ENCODE measurements around the gene TOP2B. TPM values are rescaled to one million over a fixed set of nuclear protein-coding genes. Genes with fewer than 3 reads are reported as not detected.

TOP2B gene
- polyA plus RNA-seq, 1 of the 3 experiments (the other 2 are of a cell fraction) = 20.4 TPM

DNA sequence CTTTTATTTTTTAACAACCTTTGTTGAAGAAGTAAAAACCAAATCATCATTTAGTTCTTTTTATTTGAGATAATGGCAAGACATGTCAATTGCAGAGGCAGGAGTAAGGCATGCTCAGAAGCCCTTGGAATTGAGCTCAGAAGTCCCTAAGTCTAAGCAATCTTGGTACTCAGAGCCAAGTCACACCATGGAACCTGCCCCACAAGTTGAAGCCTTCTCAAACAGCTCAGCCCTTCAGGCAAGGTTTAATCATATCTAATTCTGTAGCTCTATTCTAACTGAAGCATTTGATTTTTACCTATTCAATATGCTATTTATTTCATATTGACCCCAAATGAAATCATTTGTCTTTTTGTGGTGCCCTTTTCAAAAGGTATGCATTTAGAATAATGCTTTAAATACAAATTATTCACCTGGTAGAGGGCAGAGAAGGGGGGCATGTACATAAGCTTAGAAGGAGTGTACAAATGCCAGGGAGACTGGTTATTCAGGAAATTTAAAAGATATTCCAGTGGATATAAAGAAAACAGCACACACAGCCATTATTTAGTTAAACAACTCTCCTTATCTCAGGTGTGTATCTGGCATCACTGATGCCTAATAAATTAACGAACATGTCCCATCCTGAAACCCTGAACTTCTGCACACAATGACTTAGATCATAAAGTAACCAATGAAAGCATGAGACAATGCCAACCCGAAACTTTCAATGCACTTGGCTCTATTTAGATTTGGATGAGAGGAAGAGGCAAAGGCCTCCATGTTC is 26.2 kb upstream of the TOP2B start:
- no peak for DNase-seq
- H4K20me1 ChIP-seq (ENCODE audit: insufficient read depth) = no peaks in the 10 kb centered on the region

DNA sequence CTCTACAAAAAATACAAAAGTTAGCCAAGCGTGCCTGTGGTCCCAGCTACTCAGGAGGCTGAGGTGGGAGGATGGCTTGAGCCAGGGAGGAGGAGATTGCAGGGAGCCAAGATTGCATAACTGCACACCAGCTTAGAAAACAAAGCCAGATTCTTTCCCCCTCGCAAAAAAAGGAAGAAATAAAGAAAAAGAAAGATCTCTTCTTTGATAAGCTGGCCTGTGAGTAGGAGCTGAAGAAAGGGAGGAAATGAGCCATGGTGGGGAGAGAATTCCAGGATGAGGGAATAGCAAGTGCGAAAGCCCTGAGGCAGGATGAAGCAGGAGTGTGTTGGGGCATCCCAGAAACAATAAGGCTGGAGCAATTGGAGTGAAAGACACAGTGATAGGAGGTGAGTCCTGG is 24.5 kb upstream of the TOP2B start:
- Histone ChIP-seq H3K4me3 (ENCODE audit: low read depth in 2 of 2, low read length in 1 of 2) (no peak overlapping the region), H3K4me2 (no peak overlapping the region), H3K9me3 (no peaks in the 10 kb centered on the region), H3K27me3 (ENCODE audit: insufficient read depth) (no peaks in the 10 kb centered on the region; the same call in 1 of the 2 replicates), H3F3A (replicated peaks; ENCODE audit: insufficient read depth) (no peaks in the 10 kb centered on the region), H4K20me1 (ENCODE audit: insufficient read depth) (no peaks in the 10 kb centered on the region), H3K4me1 (ENCODE audit: control insufficient read depth in 1 of 2, insufficient read depth in 2 of 2, low read depth in 1 of 2, low read length in 1 of 2) (no peaks in the 10 kb centered on the region), H3K79me2 (ENCODE audit: insufficient read depth) (no peaks in the 10 kb centered on the region), H2AFZ (ENCODE audit: low read depth) (no peak overlapping the region), H3K9me2 (no peaks in the 10 kb centered on the region), H3K9ac (no peak overlapping the region), H3K36me3 (replicated peaks in 1 of 2; ENCODE audit: control insufficient read depth in 1 of 2, insufficient read depth in 2 of 2, low read length in 1 of 2) (no peaks in the 10 kb centered on the region), H3K27ac (ENCODE audit: low read depth in 2 of 2, low read length in 1 of 2) (no peak overlapping the region)
- CTCF ChIA-PET = no interaction called here
- no peak for DNase-seq
- WGBS (ENCODE audit: low lambda C conversion rate) = 49% methylated on average over 3 of the region's 3 CpGs
- POLR2A ChIA-PET = no interaction called here
- TF ChIP-seq, protein P1, sequence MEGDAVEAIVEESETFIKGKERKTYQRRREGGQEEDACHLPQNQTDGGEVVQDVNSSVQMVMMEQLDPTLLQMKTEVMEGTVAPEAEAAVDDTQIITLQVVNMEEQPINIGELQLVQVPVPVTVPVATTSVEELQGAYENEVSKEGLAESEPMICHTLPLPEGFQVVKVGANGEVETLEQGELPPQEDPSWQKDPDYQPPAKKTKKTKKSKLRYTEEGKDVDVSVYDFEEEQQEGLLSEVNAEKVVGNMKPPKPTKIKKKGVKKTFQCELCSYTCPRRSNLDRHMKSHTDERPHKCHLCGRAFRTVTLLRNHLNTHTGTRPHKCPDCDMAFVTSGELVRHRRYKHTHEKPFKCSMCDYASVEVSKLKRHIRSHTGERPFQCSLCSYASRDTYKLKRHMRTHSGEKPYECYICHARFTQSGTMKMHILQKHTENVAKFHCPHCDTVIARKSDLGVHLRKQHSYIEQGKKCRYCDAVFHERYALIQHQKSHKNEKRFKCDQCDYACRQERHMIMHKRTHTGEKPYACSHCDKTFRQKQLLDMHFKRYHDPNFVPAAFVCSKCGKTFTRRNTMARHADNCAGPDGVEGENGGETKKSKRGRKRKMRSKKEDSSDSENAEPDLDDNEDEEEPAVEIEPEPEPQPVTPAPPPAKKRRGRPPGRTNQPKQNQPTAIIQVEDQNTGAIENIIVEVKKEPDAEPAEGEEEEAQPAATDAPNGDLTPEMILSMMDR (IDR thresholded peaks at IDR 0.05) = no peak
- TF ChIP-seq RCOR1 (IDR thresholded peaks at IDR 0.05; ENCODE audit: low read length) = no peak
- no peak for TF ChIP-seq YY1 (IDR thresholded peaks at IDR 0.05; ENCODE audit: low read depth)
- TF ChIP-seq, protein P2, sequence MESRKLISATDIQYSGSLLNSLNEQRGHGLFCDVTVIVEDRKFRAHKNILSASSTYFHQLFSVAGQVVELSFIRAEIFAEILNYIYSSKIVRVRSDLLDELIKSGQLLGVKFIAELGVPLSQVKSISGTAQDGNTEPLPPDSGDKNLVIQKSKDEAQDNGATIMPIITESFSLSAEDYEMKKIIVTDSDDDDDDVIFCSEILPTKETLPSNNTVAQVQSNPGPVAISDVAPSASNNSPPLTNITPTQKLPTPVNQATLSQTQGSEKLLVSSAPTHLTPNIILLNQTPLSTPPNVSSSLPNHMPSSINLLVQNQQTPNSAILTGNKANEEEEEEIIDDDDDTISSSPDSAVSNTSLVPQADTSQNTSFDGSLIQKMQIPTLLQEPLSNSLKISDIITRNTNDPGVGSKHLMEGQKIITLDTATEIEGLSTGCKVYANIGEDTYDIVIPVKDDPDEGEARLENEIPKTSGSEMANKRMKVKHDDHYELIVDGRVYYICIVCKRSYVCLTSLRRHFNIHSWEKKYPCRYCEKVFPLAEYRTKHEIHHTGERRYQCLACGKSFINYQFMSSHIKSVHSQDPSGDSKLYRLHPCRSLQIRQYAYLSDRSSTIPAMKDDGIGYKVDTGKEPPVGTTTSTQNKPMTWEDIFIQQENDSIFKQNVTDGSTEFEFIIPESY (IDR thresholded peaks at IDR 0.05; ENCODE audit: borderline replicate concordance, low read depth) = no peak
- no peak for TF ChIP-seq NRF1 (IDR thresholded peaks at IDR 0.05; ENCODE audit: low read depth, low read length)
- no peak for TF ChIP-seq SMC3 (IDR thresholded peaks at IDR 0.05; ENCODE audit: low read depth, low read length)
- TF ChIP-seq EZH2phosphoT487 (IDR thresholded peaks at IDR 0.05; ENCODE audit: borderline replicate concordance, low read depth) = no peak
- no peak for TF ChIP-seq GATA2 (CRISPR knock-in tag; IDR thresholded peaks at IDR 0.05)
- TF ChIP-seq, protein P3, sequence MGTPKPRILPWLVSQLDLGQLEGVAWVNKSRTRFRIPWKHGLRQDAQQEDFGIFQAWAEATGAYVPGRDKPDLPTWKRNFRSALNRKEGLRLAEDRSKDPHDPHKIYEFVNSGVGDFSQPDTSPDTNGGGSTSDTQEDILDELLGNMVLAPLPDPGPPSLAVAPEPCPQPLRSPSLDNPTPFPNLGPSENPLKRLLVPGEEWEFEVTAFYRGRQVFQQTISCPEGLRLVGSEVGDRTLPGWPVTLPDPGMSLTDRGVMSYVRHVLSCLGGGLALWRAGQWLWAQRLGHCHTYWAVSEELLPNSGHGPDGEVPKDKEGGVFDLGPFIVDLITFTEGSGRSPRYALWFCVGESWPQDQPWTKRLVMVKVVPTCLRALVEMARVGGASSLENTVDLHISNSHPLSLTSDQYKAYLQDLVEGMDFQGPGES (IDR thresholded peaks at IDR 0.05; ENCODE audit: low read depth, low read length) = no peak
- TF ChIP-seq, protein P4, sequence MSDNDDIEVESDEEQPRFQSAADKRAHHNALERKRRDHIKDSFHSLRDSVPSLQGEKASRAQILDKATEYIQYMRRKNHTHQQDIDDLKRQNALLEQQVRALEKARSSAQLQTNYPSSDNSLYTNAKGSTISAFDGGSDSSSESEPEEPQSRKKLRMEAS (IDR thresholded peaks at IDR 0.05; ENCODE audit: low read depth) = no peak
- no peak for TF ChIP-seq MEF2A (IDR thresholded peaks at IDR 0.05; ENCODE audit: borderline replicate concordance, low read depth)
- no peak for TF ChIP-seq TEAD4 (IDR thresholded peaks at IDR 0.05; ENCODE audit: borderline replicate concordance, insufficient read depth)
- no peak for TF ChIP-seq CHD2 (IDR thresholded peaks at IDR 0.05; ENCODE audit: low read length, partially characterized antibody)
- TF ChIP-seq ELF1 (IDR thresholded peaks at IDR 0.05) = no peak

More for the DNA sequence above, 26.2 kb upstream of the TOP2B start:
- Histone ChIP-seq H3K36me3 (replicated peaks in 1 of 2; ENCODE audit: control insufficient read depth in 1 of 2, insufficient read depth in 2 of 2, low read length in 1 of 2) (no peaks in the 10 kb centered on the region), H3K79me2 (ENCODE audit: insufficient read depth) (no peaks in the 10 kb centered on the region), H3K4me1 (ENCODE audit: control insufficient read depth in 1 of 2, insufficient read depth in 2 of 2, low read depth in 1 of 2, low read length in 1 of 2) (no peaks in the 10 kb centered on the region), H3K4me3 (ENCODE audit: low read depth in 2 of 2, low read length in 1 of 2) (no peak overlapping the region), H3F3A (replicated peaks; ENCODE audit: insufficient read depth) (no peaks in the 10 kb centered on the region), H2AFZ (ENCODE audit: low read depth) (no peak overlapping the region), H3K27me3 (ENCODE audit: insufficient read depth) (no peaks in the 10 kb centered on the region; the same call in 1 of the 2 replicates), H3K4me2 (no peak overlapping the region), H3K9me2 (no peaks in the 10 kb centered on the region), H3K9ac (no peak overlapping the region), H3K27ac (ENCODE audit: low read depth in 2 of 2, low read length in 1 of 2) (no peak overlapping the region), H3K9me3 (no peaks in the 10 kb centered on the region)
- CTCF ChIA-PET = no interaction called here
- TF ChIP-seq, protein P1 (IDR thresholded peaks at IDR 0.05) = no peak
- TF ChIP-seq, protein P5, sequence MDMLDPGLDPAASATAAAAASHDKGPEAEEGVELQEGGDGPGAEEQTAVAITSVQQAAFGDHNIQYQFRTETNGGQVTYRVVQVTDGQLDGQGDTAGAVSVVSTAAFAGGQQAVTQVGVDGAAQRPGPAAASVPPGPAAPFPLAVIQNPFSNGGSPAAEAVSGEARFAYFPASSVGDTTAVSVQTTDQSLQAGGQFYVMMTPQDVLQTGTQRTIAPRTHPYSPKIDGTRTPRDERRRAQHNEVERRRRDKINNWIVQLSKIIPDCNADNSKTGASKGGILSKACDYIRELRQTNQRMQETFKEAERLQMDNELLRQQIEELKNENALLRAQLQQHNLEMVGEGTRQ (IDR thresholded peaks at IDR 0.05; ENCODE audit: borderline replicate concordance, low read depth, low read length) = no peak
- no peak for TF ChIP-seq TAF1 (IDR thresholded peaks at IDR 0.05; ENCODE audit: borderline replicate concordance, low read depth, low read length)
- WGBS (ENCODE audit: low lambda C conversion rate) = 51% methylated on average over 2 of the region's 2 CpGs
- POLR2A ChIA-PET = no interaction called here

Data from SK-N-SH (cell line).